Lower leg skin (tissue), 3 donors: ENCODE data around the gene PKP2.

ENCODE experiments used
- POLR2A ChIP-seq, 2 donors: fragments of 450-650 bp; IDR thresholded peaks; one replicate each; pipeline ENCODE4 v1.6.1; 2016 to 2017; ENCODE audit warnings: antibody characterized with exemption in 2 of 2, mild to moderate bottlenecking in 1 of 2, moderate library complexity in 1 of 2
- TF ChIP-seq, protein P1 (sequence below), 3 donors: fragments of 450-650 bp; IDR thresholded peaks; one replicate each; pipeline ENCODE4 v1.5.1; 2016; ENCODE audit warnings: antibody characterized with exemption in 3 of 3, mild to moderate bottlenecking in 3 of 3, moderate library complexity in 2 of 3

DNA sequence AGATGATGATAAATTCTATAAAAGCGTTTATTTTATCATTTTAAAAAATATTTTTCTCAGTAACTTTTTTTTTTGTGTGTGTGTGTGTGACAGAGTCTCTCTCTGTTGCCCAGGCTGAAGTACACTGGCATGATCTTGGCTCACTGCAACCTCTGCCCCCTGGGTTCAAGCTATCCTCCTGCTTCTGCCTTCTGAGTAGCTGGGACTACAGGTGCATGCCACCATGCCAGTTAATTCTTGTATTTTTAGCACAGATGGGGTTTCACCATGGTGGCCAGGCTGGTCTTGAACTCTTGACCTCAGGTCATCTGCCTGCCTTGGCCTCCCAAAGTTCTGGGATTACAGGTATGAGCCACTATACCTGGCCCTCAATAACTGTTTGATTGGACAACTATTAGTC lies 37.2 kb downstream of the PKP2 start:
- TF ChIP-seq, protein P1, sequence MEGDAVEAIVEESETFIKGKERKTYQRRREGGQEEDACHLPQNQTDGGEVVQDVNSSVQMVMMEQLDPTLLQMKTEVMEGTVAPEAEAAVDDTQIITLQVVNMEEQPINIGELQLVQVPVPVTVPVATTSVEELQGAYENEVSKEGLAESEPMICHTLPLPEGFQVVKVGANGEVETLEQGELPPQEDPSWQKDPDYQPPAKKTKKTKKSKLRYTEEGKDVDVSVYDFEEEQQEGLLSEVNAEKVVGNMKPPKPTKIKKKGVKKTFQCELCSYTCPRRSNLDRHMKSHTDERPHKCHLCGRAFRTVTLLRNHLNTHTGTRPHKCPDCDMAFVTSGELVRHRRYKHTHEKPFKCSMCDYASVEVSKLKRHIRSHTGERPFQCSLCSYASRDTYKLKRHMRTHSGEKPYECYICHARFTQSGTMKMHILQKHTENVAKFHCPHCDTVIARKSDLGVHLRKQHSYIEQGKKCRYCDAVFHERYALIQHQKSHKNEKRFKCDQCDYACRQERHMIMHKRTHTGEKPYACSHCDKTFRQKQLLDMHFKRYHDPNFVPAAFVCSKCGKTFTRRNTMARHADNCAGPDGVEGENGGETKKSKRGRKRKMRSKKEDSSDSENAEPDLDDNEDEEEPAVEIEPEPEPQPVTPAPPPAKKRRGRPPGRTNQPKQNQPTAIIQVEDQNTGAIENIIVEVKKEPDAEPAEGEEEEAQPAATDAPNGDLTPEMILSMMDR (IDR thresholded peaks at IDR 0.05), result no peak
- TF ChIP-seq POLR2A (IDR thresholded peaks at IDR 0.05), result no peak
